CD4-positive, alpha-beta T cell treated with Interleukin-1 beta for 1 hour (primary cell): ENCODE results near the gene LTV1.
"Not testable (repeated sequence)": the region's sequence is repeated elsewhere in the genome, so short reads cannot be mapped to it uniquely, and the experiment has no call there.

Source experiments
- DNase-seq, 2 donors: peaks; one replicate each; pipeline ENCODE4 v3.0.0-alpha.2; 2020 to 2022

LTV1 gene

DNA sequence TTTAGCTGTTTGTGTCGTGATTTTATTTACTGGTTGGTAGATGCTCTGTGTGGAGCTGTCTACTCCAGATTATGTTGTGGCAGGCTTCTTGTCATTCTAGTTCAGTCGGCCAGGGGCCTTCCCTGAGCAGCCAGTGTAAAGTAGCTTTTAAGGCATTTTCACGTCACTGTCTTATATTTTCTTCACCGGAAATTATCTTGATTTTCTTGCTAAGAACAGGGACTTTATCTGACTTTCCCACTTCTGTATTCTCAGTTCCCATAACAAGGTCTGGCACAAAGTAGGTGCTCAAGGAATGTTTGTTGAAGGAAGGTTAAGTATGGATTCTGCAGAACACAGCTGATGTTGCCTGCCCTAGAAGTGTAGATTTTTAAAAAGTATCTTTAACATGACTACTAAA is 868 bp downstream of the LTV1 start:
- no peak for DNase-seq

- no peak for DNase-seq
Observed at GRCh38 chr6:143845033-143845432, 1.9 kb downstream of the LTV1 start.

DNA sequence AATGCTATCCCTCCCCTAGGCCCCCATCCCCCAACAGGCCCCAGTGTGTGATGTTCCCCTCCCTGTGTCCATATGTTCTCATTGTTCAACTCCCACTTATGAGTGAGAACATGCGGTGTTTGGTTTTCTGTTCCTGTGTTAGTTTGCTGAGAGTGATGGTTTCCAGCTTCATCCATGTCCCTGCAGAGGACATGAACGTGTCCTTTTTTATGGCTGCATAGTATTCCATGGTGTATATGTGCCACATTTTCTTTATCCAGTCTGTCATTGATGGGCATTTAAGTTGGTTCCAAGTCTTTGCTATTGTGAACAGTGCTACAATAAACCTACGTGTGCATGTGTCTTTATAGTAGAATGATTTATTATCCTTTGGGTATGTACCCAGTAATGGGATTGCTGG is 8.6 kb downstream of the LTV1 start:
- DNase-seq: not testable (repeated sequence)

- not testable (repeated sequence) for DNase-seq
Observed at GRCh38 chr6:143855057-143855456, 11.9 kb downstream of the LTV1 start.

DNA sequence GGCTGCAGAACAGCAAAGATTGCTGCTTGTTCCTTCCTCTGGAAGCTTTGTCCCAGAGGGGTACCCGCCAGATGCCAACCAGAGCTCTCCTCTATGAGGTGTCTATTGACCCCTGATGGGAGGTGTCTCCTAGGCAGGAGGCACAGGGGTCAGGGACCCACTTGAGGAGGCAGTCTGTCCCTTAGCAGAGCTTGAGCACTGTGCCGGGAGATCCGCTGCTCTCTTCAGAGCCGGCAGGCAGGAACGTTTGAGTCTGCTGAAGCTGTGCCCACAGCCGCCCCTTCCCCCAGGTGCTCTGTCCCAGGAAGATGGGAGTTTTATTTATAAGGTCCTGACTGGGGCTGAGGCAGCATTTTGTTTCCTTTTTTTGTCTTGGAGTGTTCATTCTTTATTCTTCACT is 13.6 kb downstream of the LTV1 start:
- DNase-seq: not testable (repeated sequence)

DNA sequence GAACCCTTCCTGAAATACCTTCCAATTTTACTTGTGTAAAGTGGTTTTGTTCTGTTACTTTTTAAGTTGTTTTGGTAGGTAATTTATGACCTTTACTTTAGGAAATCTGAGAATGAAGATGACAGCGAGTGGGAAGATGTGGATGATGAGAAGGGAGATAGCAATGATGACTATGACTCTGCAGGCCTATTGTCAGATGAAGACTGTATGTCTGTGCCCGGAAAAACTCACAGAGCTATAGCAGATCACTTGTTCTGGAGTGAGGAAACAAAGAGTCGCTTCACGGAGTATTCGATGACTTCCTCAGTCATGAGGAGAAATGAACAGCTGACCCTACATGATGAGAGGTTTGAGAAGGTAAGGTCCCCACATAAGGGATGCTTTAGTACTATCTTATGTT is 14.5 kb downstream of the LTV1 start:
- DNase-seq: no peak

DNA sequence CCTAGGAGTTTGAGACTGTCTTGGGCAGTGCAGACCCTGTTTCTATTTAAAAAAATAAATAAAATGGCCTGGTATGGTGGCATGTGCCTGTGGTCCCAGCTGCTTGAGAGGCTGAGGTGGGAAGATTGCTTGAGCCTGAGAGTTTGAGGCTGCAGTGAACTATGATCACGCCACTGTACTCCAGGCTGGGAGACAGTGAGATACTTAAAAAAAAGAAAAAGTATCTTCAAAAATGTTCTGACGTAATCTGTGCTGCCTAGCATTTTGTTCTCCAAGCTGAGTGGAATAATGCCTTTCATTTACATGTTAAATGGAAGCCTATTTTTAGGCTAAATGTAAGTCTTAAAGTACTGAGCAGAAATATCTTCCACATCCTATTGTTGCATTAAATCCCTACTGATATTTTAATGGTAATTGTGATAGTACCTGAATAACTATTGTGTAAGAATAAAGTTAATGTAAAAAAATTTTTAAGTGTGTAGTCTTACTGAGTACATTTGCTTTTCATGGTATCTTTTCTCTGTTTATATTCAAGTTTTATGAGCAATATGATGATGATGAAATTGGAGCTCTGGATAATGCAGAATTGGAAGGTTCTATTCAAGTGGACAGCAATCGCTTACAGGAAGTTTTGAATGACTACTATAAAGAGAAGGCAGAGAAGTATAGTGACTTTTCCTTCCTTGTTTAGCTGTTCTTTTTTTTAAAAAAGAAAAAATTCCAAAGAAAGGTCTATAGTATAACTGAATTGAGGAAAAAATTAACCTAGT is 16.9 kb downstream of the LTV1 start:
- DNase-seq: no peak

GRCh38 chr6:143863771-143864170 is 20.6 kb downstream of the LTV1 start:
- DNase-seq: no peak

DNA sequence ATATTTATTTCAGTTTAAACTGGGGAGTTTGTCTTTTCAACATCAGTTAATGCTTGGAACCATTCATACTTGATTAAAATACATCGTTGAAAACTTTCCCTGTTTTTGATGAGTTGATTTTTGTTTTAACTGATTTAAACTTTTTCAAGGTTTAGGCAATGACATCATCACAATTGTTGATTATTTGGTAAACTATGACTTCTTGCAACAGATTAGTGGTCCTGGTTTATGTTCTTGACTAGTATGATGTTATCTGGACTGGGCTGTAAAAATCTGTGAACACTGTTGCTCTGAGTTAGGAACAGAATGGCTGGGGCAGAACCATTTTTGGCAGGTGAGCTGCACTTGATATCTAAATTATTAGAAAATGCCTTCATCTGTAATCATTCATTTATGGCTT is 21.1 kb downstream of the LTV1 start, which contains the start of gene ZC2HC1B:
ZC2HC1B (plus strand) TSS at position 241 of the 400 bp plus-strand sequence; CDS start at position 307, 66 bp downstream.
- DNase-seq: no peak

- no peak for DNase-seq
Observed at GRCh38 chr6:143867236-143867635, 24.1 kb downstream of the LTV1 start.

- not testable (repeated sequence) for DNase-seq
Observed at GRCh38 chr6:143868808-143869207, 25.7 kb downstream of the LTV1 start.

GRCh38 chr6:143871202-143871730 is 28.1 kb downstream of the LTV1 start:
- not testable (repeated sequence) for DNase-seq

DNA sequence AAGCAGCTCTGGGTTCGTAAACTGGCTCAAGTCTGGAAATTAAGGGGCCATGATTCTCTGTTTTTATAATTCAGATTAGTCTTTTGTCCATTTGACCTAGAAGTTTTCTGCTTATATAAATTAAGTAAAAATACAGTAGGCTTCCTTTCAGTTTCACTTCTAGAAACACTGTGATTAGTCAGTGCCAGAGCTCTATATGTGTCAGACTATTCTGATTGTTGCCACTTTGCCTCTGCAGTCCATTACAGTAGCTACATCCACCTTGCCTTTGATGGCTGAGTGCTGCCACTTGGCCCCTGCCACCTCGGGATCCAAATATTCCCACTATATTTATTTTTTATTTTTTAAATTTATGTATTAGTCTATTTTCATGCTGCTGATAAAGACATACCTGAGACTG is 29.1 kb downstream of the LTV1 start:
- no peak for DNase-seq

GRCh38 chr6:143873600-143873999 is 30.5 kb downstream of the LTV1 start:
- not testable (repeated sequence) for DNase-seq

DNA sequence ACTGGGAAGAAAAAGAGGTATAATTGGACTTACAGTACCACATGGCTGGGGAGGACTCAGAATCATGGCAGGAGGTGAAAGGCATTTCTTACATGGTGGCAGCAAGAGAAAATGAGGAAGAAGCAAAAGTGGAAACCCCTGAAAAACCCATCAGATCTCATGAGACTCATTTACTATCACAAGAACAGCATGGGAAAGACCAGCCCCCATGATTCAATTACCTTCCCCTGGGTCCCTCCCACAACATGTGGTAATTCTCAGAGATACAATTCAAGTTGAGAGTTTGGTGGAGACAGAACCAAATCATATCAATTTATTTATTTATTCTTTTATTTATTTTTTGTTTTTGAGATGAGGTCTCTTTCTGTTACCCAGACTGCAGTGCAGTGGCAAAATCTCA is 31.4 kb downstream of the LTV1 start:
- DNase-seq: not testable (repeated sequence)

DNA sequence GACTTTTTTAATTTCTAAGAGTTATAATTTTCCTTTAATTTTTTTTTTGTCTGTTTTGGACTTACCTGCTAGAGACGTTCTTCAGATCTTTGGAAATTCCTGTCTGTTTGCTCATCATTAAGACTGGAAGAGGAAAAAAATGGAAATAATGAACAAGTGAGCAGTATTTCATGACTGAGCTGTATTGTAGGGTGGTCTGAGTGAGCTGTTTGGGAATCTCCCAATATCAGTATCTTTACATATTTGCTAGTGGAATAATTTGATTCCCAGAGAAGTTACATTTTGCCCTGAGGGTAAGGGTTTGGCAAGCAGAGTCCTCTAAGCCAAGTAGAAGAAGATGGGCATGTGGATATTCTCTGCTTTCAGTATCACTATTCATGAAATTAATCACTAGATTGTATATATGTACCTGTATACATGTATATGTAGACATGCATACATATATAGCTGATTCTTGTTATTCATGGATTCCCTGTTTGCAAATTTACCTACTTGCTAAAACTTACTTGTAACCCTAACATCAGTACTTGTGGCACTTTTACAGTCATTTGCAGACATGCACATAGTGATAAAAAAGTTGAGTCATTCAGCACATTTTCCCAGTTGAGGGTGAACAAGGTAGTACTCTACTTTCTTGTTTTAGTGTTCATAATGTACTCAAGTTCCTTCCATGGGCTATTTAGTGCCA is 34.6 kb downstream of the LTV1 start:
- no peak for DNase-seq

GRCh38 chr6:143878272-143878760 is 35.2 kb downstream of the LTV1 start:
- no peak for DNase-seq

- no peak for DNase-seq
Observed at GRCh38 chr6:143880412-143880811, 37.3 kb downstream of the LTV1 start.

- no peak for DNase-seq
Observed at GRCh38 chr6:143882401-143882930, 39.3 kb downstream of the LTV1 start.

DNA sequence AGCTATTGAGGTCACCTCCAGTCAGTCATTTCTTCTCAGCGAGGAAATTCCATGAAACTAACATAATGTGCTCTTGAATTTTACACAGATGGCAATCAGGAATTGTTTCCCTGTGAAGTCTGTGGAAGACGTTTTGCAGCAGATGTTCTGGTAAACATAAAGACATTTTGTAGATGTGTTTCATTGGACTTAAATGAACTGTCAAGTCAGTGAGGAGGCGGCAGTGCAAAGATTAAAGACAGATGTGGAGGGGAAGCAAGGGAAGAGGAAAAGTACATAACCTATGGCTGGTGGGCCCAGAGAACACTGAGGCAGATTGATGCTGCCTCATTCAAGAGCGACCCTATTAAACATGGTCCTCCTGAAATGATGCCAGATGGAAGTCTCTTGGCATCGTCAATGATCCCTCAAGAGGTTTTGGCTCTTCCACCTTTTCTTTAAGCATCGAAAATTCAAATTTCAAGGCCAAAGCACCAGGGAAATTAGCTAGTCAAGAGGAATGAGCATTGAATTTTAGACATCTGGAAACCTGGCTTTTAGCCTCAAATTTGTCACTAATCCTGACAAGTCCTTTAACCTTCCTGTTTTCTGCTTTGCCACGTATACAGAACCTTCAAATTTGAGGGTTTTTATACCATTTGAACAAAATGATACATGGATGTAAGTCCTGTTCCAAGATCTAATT is 41.2 kb downstream of the LTV1 start:
- no peak for DNase-seq

DNA sequence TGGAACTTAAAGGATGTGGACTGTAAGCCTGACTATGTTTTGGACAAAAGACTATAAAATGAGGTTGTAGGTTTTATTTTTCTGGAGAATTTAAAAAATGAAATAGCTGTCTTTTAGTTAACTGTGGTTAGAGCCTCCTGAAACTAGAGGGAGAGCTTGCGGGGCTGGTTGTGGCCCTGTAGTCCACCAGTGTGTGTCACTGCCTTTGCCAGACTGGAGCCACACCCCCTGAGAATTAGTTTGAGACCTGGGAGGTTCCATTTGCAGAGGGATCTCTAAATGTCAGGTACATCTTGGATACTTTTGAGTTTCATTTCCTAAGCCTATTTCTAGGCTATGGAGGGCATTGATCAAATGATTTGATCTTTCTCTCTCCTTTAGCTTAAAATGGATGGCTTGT is 42.0 kb downstream of the LTV1 start:
- DNase-seq: no peak

- DNase-seq: no peak
Observed at GRCh38 chr6:143894655-143895054, 51.5 kb downstream of the LTV1 start.
